Measurements from ENCODE around the gene FOXA1.

The FOXA1 gene

DNA sequence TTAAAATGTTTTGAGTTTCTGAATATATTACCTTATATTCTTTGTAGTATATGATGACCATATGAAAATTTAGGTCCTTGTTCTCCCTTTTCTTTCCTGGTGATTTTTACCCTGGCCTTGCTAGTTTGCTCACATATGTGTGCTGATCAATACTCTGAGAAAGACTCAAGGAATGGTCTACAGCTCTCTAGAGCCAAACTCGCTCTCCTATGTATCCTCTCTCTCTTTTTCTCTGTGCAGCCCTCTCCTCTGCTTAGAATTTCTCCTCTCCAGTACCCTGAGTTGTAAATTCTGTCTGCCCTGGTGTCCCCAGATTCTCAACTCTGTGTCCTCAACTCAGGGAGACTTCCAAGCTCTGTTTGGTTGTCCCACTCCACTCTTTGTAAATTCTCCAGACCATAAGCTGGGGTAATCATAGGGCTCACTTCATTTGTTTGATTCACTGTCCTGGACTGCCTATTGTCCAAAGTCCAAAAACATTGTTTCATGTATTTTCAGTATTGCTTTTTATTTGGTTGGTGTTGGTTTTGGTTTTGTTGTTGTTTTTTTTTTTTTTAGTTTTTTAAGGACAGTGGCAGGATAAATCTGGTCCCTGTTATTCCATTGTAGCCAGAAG, 41.0 kb downstream of the FOXA1 start:
- no peak for DNase-seq

DNA sequence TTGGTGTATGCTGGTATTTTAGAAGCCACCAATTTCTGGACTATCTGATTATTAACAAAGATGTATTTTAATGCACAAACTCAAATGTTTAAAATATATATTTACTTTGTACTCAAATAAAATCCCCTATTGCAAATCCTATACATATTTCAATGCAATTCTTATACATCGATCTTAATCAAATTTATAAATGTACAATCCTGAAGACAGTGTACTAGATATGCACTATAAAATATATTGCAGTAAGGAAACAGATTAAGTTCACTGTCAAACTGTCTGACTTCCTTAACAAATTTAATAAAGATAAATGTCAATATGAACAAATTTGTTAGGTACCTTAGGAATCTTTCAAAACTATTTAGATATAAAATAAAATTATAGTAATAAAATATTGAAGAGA, 43.9 kb downstream of the FOXA1 start:
- no peak for DNase-seq

DNA sequence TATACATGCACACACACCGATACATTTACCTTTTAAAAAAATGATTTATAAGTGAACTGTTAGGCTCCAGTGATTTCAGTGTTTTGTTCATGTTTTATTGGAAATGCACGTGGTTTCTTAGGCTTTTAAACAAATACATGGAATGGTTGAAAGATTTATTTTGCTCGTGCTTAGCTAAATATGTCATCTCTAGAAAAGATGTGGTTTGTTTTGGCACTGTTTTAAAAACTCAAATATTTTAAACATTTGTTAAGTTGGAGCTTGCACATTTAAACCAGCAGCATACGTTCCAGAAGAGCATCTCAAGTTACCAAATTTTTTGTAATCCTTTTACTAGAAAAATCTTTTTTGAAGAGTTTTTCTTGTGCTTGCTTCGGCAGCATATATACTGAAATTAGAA, 44.5 kb downstream of the FOXA1 start:
- no peak for DNase-seq

DNA sequence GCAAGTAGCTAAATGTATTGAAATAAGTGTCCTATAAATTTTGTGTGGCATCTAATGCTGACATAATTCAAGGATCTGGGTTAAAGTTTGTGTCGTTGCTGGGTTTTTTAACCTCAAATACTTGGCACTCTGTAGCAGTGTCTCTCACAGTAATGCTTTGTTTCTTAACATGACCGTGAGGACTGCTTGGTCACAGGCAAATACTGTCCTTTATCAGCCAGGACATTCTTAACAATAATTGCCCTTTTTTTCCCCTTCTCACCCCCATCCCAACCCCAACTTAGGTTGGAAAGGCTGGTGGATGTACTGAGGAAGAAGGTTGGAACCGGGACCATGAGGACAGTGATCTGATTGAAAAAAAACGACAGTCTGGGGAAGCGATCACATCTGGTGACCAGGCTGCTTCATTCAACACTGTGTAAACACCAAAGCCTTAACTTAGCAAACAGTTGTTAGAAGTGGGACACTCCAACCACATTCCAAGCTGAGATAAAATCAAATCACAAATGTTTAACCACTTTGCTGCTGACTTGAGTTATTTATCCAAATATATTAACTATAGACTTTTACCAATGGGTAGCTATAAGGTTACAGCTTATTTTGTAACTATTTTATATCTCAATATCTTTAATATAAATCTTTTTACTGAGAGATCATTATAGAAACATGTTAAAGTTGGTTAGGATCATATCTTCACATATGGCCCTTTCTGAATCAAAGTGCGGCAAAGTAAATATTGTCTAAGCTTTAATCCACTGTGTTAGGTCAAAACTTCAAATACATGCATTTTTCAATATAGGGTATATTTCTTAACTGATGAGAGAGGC, 48.2 kb downstream of the FOXA1 start:
- no peak for DNase-seq

DNA sequence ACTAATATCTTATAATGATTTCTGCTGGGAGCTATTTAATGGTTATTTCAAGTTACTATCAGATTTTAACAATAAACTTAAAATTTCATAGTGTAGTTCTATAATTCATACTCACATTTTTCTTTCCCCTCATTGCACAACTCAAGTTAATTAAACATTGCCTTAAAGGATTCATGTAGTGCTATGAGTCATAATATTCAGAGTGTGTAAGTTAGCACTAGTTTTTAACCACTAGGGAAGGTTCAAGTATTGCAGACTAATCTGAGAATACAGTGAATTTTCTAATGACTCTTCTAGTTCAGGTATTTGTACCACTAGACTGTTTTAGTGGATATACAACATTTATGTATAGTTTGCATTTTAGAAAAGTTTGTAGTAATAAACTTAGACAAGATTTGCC, 49.9 kb downstream of the FOXA1 start:
- no peak for DNase-seq

DNA sequence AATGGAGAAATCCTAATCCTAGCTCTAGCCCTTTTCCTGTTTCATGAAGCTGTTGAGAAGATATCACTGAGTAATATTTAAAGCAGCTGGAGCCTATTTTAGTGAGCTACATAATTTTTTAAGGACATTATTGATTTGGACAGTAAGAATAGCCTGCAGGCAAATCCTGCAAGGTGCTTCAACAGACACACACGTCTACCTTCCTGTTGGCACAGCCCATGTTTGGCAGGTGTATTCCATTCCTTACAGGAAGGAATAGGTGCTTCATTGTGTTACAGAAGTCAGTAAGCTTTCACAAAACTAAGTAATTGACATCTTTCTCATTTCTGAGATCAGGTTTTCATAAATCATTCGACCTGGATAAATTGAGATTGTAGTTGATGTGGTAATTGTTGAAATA, 50.6 kb downstream of the FOXA1 start:
- DNase-seq, result no peak

DNA sequence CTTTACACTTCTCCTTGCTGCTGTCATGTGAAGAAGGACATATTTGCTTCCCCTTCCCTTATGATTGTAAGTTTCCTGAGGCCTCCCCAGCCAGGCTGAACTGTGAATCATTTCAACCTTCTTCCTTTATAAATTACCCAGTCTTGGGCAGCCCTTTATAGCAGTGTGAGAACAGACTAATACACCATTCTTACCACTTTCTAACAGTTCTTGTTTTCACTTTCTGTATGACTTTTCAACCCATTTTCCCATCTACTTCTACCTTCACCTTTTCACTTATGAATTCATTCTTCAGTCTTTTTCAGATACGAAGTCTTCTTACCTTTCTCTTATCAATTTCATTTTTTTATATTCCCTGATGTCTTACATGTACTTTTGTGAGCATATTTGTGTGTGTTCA, 55.1 kb downstream of the FOXA1 start:
- no peak for DNase-seq

Data from NCI-H1436 (cell line).